HepG2 (cell line): ENCODE data around the gene PSG3. TPM values are rescaled to one million over a fixed set of nuclear protein-coding genes. Genes with fewer than 3 reads are reported as not detected.

Experiments
- ATAC-seq: fragments of 200-7000 bp; cut with Tn5 transposase; 3 replicates; pipeline ENCODE4 v1.9.1; 2020; ENCODE audit warnings: mild to moderate bottlenecking, moderate library complexity
- BruUV-seq: library from RNA; stranded (reverse); fragments of 400-500 nt; replicated peaks from 2 replicates; lab custom pipeline; 2021; lab: Mats Ljungman, UMichigan
- CTCF ChIA-PET: fragments of 300-600 bp; formaldehyde crosslinking; extraction: SDS; loops from one replicate; lab custom pipeline; 2021; ENCODE audit warnings: low total read pairs, inconsistent platforms, low intra/inter-chr PET ratio; lab: Yijun Ruan, JAX
- POLR2A ChIA-PET: fragments of 350-600 bp; sonication (Branson Sonifier 250); formaldehyde crosslinking; loops from one replicate; lab custom pipeline; 2020; ENCODE audit warnings: antibody characterized with exemption, inconsistent platforms; lab: Yijun Ruan, JAX
- DNase-seq: peaks from one replicate; pipeline ENCODE4 v3.0.0-alpha.2; 2015; ENCODE audit warnings: low spot score
- FAIRE-seq: peaks from 3 replicates; lab custom pipeline; 2011; peaks lifted over from hg19 to GRCh38; lab: Jason Lieb, UNC
- H2AFZ ChIP-seq: one replicate; pipeline ENCODE4 v1.6.1; 2011; ENCODE audit warnings: low read length, inconsistent platforms
- H3K27ac ChIP-seq: fragments of 300-600 bp; 3 replicates; pipeline ENCODE4 v1.8.0; 2011; ENCODE audit warnings: mixed run types, mild to moderate bottlenecking, mixed read lengths, low read length, inconsistent platforms; ENCODE audit not compliant: insufficient read depth; ENCODE audit errors: extremely low read length
- H3K27me3 ChIP-seq, 2 experiments: fragments of 200-600 bp in 1 of 2; 2 replicates in 1 of 2; 3 replicates in 1 of 2; pipeline versions ENCODE4 v1.6.0 to v1.8.0; 2011; ENCODE audit warnings: low read length in 2 of 2, mild to moderate bottlenecking in 2 of 2, moderate library complexity in 2 of 2, inconsistent platforms in 1 of 2; ENCODE audit not compliant: insufficient read depth in 2 of 2, control insufficient read depth in 1 of 2
- H3K36me3 ChIP-seq, 2 experiments: fragments of 200-600 bp in 1 of 2; replicated peaks in 1 of 2; 2 replicates in 1 of 2; 3 replicates in 1 of 2; pipeline versions ENCODE4 v1.5.1 to v1.8.0; 2011; ENCODE audit warnings: low read length in 2 of 2, inconsistent platforms in 1 of 2; ENCODE audit not compliant: insufficient read depth in 2 of 2, control insufficient read depth in 1 of 2
- H3K4me1 ChIP-seq: 2 replicates; pipeline ENCODE4 v1.5.1; 2012; ENCODE audit warnings: low read length, inconsistent platforms; ENCODE audit not compliant: insufficient read depth
- H3K4me2 ChIP-seq: 2 replicates; pipeline ENCODE4 v1.6.0; 2011; ENCODE audit warnings: low read depth, low read length, inconsistent platforms
- H3K4me3 ChIP-seq, 3 experiments: fragments of 200-600 bp in 1 of 3; sonication (generic), shearing (Covaris generic) in 1 of 3; replicated peaks in 1 of 3; 2 replicates each; pipeline ENCODE4 v1.5.1; 2011 to 2016; ENCODE audit warnings: low read length in 3 of 3, inconsistent platforms in 2 of 3, low read depth in 2 of 3, mild to moderate bottlenecking in 2 of 3, control low read depth in 1 of 3, mixed read lengths in 1 of 3; ENCODE audit not compliant: insufficient read depth in 1 of 3
- H3K79me2 ChIP-seq: one replicate; pipeline ENCODE4 v1.6.1; 2011; ENCODE audit warnings: low read length, inconsistent platforms; ENCODE audit not compliant: insufficient read depth
- H3K9ac ChIP-seq: 2 replicates; pipeline ENCODE4 v1.6.0; 2011; ENCODE audit warnings: mild to moderate bottlenecking, low read depth, low read length, inconsistent platforms; ENCODE audit not compliant: insufficient read depth
- H3K9me3 ChIP-seq: 2 replicates; pipeline ENCODE4 v1.5.1; 2012; ENCODE audit warnings: mild to moderate bottlenecking, low read length
- H4K20me1 ChIP-seq: 2 replicates; pipeline ENCODE4 v1.6.0; 2011; ENCODE audit warnings: inconsistent platforms, mild to moderate bottlenecking, low read length, moderate library complexity; ENCODE audit not compliant: insufficient read depth
- ASH2L ChIP-seq: fragments of 300-600, 200-600 bp; sonication (generic); IDR thresholded peaks from 2 replicates; pipeline ENCODE4 v1.7.0; 2017; ENCODE audit warnings: low read depth, mild to moderate bottlenecking, moderate library complexity, mixed read lengths, low read length; ENCODE audit not compliant: insufficient read length
- CEBPG ChIP-seq: IDR thresholded peaks from 2 replicates; pipeline ENCODE4 v1.6.1; 2016
- CTCF ChIP-seq: sonication (generic); formaldehyde crosslinking; IDR thresholded peaks from 2 replicates; pipeline ENCODE4 v1.5.0; 2020; ENCODE audit warnings: mild to moderate bottlenecking, missing genetic modification reagents, moderate library complexity
- MAFG ChIP-seq: sonication (generic); formaldehyde crosslinking; IDR thresholded peaks from 2 replicates; pipeline ENCODE4 v1.5.1; 2020; ENCODE audit warnings: mild to moderate bottlenecking, missing genetic modification reagents
- MTA1 ChIP-seq: sonication (generic); formaldehyde crosslinking; IDR thresholded peaks from 2 replicates; pipeline ENCODE4 v1.4.0; 2020; ENCODE audit warnings: missing genetic modification reagents, mild to moderate bottlenecking, borderline replicate concordance
- SMC3 ChIP-seq: IDR thresholded peaks from 2 replicates; pipeline ENCODE4 v1.6.1; 2011; ENCODE audit warnings: low read length, improper control_type of control experiment
- STAG1 ChIP-seq: sonication (generic); formaldehyde crosslinking; IDR thresholded peaks from 2 replicates; pipeline ENCODE4 v1.4.0; 2020; ENCODE audit warnings: missing genetic modification reagents
- ZNF121 ChIP-seq: sonication (generic); formaldehyde crosslinking; IDR thresholded peaks from 2 replicates; pipeline ENCODE4 v1.5.0; 2020; ENCODE audit warnings: mild to moderate bottlenecking, missing genetic modification reagents
- WGBS: methylation state at CpG from one replicate; pipeline ENCODE4 v1.1.6; 2017; ENCODE audit warnings: low lambda C conversion rate; 5-methylcytosine and 5-hydroxymethylcytosine counted together
- in situ Hi-C: cut with HindIII; loops from 2 replicates; pipeline ENCODE4 v1.10.0; 2017; ENCODE audit warnings: low pct_unique_long_range_greater_than_20kb; ENCODE audit not compliant: extremely low pct_ligation_motif_present
- intact Hi-C: fragments of 100-400 bp; cut with micrococcal nuclease; formaldehyde crosslinking; loops from one replicate; pipeline ENCODE4 v1.10.0; 2022; ENCODE audit not compliant: unreplicated experiment
- polyA plus RNA-seq, 8 experiments: library from polyadenylated mRNA; depleted of rRNA in 3 of 8; stranded (reverse) in 7 of 8; unstranded in 1 of 8; fragments of >200 nt; fragmentation: Illumina TruSeq in 4 of 8; extraction: Trizol in 4 of 8; gene quantifications; 2 replicates each; pipeline versions ENCODE4 v1.2.1 to v1.2.3, GENCODE V29; 2011 to 2016; ENCODE audit warnings: low read depth in 4 of 8, missing spikeins in 1 of 8, mixed read lengths in 1 of 8; ENCODE audit not compliant: insufficient read depth in 1 of 8
- total RNA-seq, 5 experiments: library from RNA; depleted of rRNA; stranded (reverse); fragments of >200 nt; fragmentation: Illumina TruSeq; extraction: Trizol; gene quantifications; 2 replicates each; pipeline ENCODE4 v1.2.3, GENCODE V29; 2016; ENCODE audit warnings: low read depth in 1 of 5

PSG3 gene
- total and polyA plus RNA-seq, 2 of the 13 experiments (the other 11 are each of a cell fraction or from before 2014, with no cell fraction given), result 0.07 TPM; not detected in 1

- intact Hi-C loops, result loop anchor here (10.0 kb wide), 1 partner anchor 71 kb away; the partner anchor contains the start of gene PSG8
- no peak overlapping the region for H3K4me2 ChIP-seq
- H3K27me3 ChIP-seq, result no peaks in the 10 kb centered on the region
- BruUV-seq, result no TSS peak
- ChIA-PET POLR2A (no interaction called here), CTCF (interaction anchor here (1.0 to 1.1 kb wide), 2 partner anchors 48 to 82 kb away, joined by 3 to 4 read pairs; no protein-coding TSS in a partner anchor)
- no peaks in the 10 kb centered on the region for H4K20me1 ChIP-seq
- WGBS, result 7% methylated on average over 5 of the region's 5 CpGs
- H3K9ac ChIP-seq, result no peak overlapping the region
- FAIRE-seq (peak; percentile 58), ATAC-seq (peak; percentile 91), DNase-seq (peak; percentile 49)
- H3K36me3 ChIP-seq, result no peaks in the 10 kb centered on the region
- no peak overlapping the region for H2AFZ ChIP-seq
- H3K4me3 ChIP-seq, result no peak overlapping the region
- no peaks in the 10 kb centered on the region for H3K79me2 ChIP-seq
- no peak for TF ChIP-seq ASH2L
- TF ChIP-seq STAG1, result peak; percentile 58
- 0 out of 2 replicates have a peak, but pooled peaks have one; percentile 37 for TF ChIP-seq ZNF121 (CRISPR knock-in tag)
- 0 out of 2 replicates have a peak, but pooled peaks have one; percentile 9 for TF ChIP-seq CEBPG
- peak; percentile 66 for TF ChIP-seq CTCF (CRISPR knock-in tag)
- TF ChIP-seq MAFG (CRISPR knock-in tag), result no peak
- TF ChIP-seq MTA1 (CRISPR knock-in tag), result no peak
- peak; percentile 11; the same call in 1 of the 2 replicates for TF ChIP-seq SMC3
- H3K4me1 ChIP-seq, result no peaks in the 10 kb centered on the region
- in situ Hi-C loops, result no loop called here
- no peak overlapping the region for H3K27ac ChIP-seq
- peaks cover 11% of the 10 kb centered on the region for H3K9me3 ChIP-seq
Observed at GRCh38 chr19:42693760-42694350, 46.4 kb downstream of the PSG3 start.
